Mucosa of descending colon (tissue), 3 donors: ENCODE measurements around the gene TOM1L1. TPM values are rescaled to one million over a fixed set of nuclear protein-coding genes. Genes with fewer than 3 reads are reported as not detected.

Source experiments
- ATAC-seq: fragments of 200-7000 bp; cut with Tn5 transposase; one replicate; pipeline ENCODE4 v1.9.1; 2020; ENCODE audit warnings: mild to moderate bottlenecking, moderate library complexity
- DNase-seq, 3 donors: peaks; one replicate each; pipeline ENCODE4 v3.0.0-alpha.2; 2020
- H3K36me3 ChIP-seq: fragments of 200-600 bp; one replicate; pipeline ENCODE4 v1.8.0; 2021; ENCODE audit warnings: low read depth, mild to moderate bottlenecking
- H3K4me1 ChIP-seq: fragments of 200-600 bp; one replicate; pipeline ENCODE4 v1.8.0; 2021; ENCODE audit warnings: low read depth, mild to moderate bottlenecking
- H3K4me3 ChIP-seq: fragments of 200-600 bp; one replicate; pipeline ENCODE4 v1.8.0; 2021; ENCODE audit warnings: mild to moderate bottlenecking
- H3K9me3 ChIP-seq: fragments of 200-600 bp; one replicate; pipeline ENCODE4 v1.8.0; 2021; ENCODE audit warnings: mild to moderate bottlenecking
- intact Hi-C, 2 donors: fragments of 100-400 bp; cut with DNase I in 1 of 2; cut with micrococcal nuclease in 1 of 2; formaldehyde crosslinking; loops; one replicate each; pipeline versions ENCODE4 v1.11.0 to v1.11.1; 2022; cut with DNase I, micrococcal nuclease
- total RNA-seq, 3 donors: library from RNA; stranded (reverse); fragmentation: NEBNext Ultra II Directional in 2 of 3; extraction: Animal tissue kit (Norgen Biotek cat#: 25700) in 2 of 3; gene quantifications; one replicate each; pipeline versions ENCODE4 v1.2.1 to v1.2.4, GENCODE V29; 2021 to 2023
- TF ChIP-seq, protein P1 (sequence below): fragments of 200-600 bp; IDR thresholded peaks from one replicate; pipeline ENCODE4 v1.8.0; 2022; ENCODE audit warnings: antibody characterized with exemption, mild to moderate bottlenecking
- donor health status: DM: no; HTN: no; CAD: no; lungs with moderate emphysema.
- donor health status: DM: no; HTN: no; CAD: no.
- donor health status: DM: no; HTN: yes; CAD: no.

Gene TOM1L1
- total RNA-seq, 3 donors from 2014 or later, result 37.3 to 68.7 (median 49.8) TPM

DNA sequence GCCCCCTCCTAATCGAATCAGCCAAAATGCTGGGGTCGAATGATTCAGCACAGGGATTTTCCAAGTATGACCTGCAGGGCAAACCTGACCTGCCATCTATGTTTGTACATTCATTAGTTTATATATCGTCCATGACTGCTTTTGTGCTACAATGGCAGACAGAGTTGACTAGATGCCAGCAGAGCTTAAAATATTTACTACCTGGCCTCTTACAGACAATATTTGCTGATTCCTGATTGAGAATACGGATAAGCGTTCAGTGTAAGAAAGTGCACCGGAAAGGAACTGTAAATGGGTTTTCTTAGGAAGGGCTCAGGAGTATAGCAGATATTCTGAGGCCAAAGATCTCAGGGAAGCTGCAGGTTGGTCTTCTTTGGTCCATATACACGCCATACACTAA is 11.7 kb upstream of the TOM1L1 start:
- ATAC-seq (no peak), DNase-seq (no peak)
- Histone ChIP-seq H3K4me3 (no peak overlapping the region), H3K4me1 (no peaks in the 10 kb centered on the region), H3K36me3 (no peaks in the 10 kb centered on the region), H3K9me3 (no peaks in the 10 kb centered on the region)
- intact Hi-C loops, result no loop called here
- TF ChIP-seq, protein P1, sequence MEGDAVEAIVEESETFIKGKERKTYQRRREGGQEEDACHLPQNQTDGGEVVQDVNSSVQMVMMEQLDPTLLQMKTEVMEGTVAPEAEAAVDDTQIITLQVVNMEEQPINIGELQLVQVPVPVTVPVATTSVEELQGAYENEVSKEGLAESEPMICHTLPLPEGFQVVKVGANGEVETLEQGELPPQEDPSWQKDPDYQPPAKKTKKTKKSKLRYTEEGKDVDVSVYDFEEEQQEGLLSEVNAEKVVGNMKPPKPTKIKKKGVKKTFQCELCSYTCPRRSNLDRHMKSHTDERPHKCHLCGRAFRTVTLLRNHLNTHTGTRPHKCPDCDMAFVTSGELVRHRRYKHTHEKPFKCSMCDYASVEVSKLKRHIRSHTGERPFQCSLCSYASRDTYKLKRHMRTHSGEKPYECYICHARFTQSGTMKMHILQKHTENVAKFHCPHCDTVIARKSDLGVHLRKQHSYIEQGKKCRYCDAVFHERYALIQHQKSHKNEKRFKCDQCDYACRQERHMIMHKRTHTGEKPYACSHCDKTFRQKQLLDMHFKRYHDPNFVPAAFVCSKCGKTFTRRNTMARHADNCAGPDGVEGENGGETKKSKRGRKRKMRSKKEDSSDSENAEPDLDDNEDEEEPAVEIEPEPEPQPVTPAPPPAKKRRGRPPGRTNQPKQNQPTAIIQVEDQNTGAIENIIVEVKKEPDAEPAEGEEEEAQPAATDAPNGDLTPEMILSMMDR, result no peak

DNA sequence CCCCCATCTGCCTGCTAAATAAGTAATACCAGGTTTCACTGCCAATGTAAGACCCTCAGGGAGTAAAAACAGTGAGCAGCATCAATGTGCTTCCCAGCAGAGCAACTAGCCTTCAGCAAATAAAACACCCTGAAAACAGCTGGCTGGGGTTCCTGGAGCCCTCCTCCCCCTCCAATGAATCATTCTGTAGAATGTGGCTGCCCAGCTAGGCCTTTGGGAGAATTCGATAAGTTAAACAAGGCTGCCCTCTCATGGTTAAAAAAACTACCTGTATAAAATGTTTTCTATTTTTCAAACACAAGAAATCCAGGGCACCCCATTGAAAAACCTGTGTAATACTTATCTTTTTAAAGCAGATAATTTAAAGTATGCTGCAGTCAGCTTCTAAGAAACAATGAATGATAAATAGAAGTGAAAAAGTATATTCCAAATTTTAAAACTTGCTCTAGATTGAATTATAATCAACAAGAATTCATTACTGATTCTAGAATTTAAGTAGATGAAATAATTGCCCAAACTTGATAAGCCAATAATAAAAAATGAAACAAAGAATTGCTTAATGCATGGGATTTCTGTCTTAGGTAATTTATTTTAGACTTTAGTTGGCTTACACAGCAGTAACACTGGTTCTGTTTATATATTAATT is 9.4 kb upstream of the TOM1L1 start:
- no peak overlapping the region for H3K4me3 ChIP-seq
- intact Hi-C loops, result no loop called here
- H3K36me3 ChIP-seq, result no peaks in the 10 kb centered on the region
- no peaks in the 10 kb centered on the region for H3K9me3 ChIP-seq
- no peaks in the 10 kb centered on the region for H3K4me1 ChIP-seq
- peak; percentile 44 for ATAC-seq
- TF ChIP-seq, protein P1, result no peak
- DNase-seq, result peak in 1 of 3 donors; percentile 11

DNA sequence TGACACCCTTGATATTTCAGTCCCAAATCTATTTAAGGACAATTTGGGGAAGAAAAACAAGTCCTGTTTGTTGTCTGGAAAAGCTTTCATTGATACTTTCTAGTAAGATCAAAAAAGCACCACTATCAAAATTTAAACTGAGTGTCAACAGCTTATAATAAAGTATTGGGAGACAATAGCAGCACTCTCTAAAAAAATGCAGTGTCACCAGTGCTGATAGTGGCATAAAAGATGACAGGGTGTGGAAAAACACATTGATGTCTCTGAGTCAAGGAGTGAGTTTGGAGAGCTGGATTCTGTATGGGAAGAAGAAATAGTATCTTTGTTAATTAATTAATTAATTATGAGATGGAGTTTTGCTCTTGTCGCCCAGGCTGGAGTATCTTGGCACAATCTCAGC is 8.3 kb upstream of the TOM1L1 start:
- intact Hi-C loops, result no loop called here
- TF ChIP-seq, protein P1, result no peak
- H3K9me3 ChIP-seq, result no peaks in the 10 kb centered on the region
- DNase-seq (no peak), ATAC-seq (no peak)
- no peaks in the 10 kb centered on the region for H3K36me3 ChIP-seq
- H3K4me3 ChIP-seq, result no peak overlapping the region
- no peaks in the 10 kb centered on the region for H3K4me1 ChIP-seq

DNA sequence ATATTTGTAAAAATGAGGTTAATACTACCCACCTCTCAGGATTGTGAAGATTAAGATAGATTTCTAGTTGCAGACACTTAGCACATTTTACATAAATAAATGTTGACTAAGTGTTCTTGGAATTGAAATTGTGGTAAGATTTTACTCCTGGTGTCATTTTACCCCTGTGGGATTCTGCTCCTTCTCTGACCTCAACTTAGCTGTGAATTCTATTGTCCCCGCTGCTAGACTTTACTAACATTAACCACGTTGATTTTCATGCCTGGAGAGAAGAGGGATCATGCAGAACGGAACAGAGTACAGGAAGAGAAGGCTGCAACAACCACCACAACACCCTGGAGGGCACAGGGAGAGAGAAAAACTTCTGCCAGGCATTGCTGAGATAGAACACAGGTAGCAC is 2.1 kb upstream of the TOM1L1 start:
- peaks cover 7% of the 10 kb centered on the region for H3K4me1 ChIP-seq
- ATAC-seq (no peak), DNase-seq (no peak)
- intact Hi-C loops, result no loop called here
- no peaks in the 10 kb centered on the region for H3K36me3 ChIP-seq
- H3K9me3 ChIP-seq, result no peaks in the 10 kb centered on the region
- H3K4me3 ChIP-seq, result no peak overlapping the region
- TF ChIP-seq, protein P1, result no peak

DNA sequence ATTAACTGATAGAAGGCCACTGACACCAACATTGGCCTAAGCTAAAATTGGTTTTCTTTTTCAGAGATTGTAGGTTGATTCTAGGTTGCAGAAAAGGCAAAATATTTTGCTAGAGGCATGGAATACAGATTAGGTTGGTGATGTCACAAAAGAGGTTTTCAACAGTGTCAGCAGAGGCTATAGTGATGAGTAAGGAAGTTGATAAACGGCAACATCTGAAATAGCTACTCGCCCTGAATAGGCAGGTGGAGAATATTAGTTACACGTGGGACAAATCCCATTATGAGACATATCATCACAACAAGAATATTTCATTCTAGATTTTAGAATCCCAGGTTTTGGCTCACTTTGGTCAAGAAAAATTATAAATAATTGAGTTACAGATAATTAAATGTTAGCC is 1.5 kb upstream of the TOM1L1 start:
- intact Hi-C loops, result no loop called here
- ATAC-seq, result no peak
- TF ChIP-seq, protein P1, result no peak

More for the DNA sequence above, 1.5 kb upstream of the TOM1L1 start:
- no peaks in the 10 kb centered on the region for H3K9me3 ChIP-seq
- DNase-seq, result no peak
- H3K4me1 ChIP-seq, result peaks cover 7% of the 10 kb centered on the region
- no peak overlapping the region for H3K4me3 ChIP-seq
- no peaks in the 10 kb centered on the region for H3K36me3 ChIP-seq
